Caco-2 (cell line): ENCODE measurements around the gene RPL10. TPM values are rescaled to one million over a fixed set of nuclear protein-coding genes. Genes with fewer than 3 reads are reported as not detected.

ENCODE experiments used
- BruUV-seq: library from RNA; stranded (reverse); fragments of 400-500 nt; replicated peaks from 2 replicates; lab custom pipeline; 2021; lab: Mats Ljungman, UMichigan
- CTCF ChIA-PET: fragments of 300-600 bp; sonication (Branson Sonifier 250); formaldehyde crosslinking; loops from one replicate; lab custom pipeline; 2022; ENCODE audit warnings: antibody characterized with exemption; lab: Charles Lee
- POLR2A ChIA-PET: fragments of 300-600 bp; sonication (Branson Sonifier 250); formaldehyde crosslinking; loops from one replicate; lab custom pipeline; 2022; ENCODE audit warnings: antibody characterized with exemption; lab: Charles Lee
- DNase-seq, 2 experiments: peaks; one replicate each; pipeline versions ENCODE4 v3.0.0 to v3.0.0-alpha.2; 2020 to 2022
- H3K27me3 ChIP-seq: replicated peaks from 2 replicates; pipeline ENCODE4 v1.6.0; 2011; ENCODE audit warnings: low read length; ENCODE audit not compliant: control insufficient read depth, insufficient read depth
- H3K36me3 ChIP-seq: 2 replicates; pipeline ENCODE4 v1.5.1; 2011; ENCODE audit warnings: low read length; ENCODE audit not compliant: control insufficient read depth, insufficient read depth
- H3K4me1 ChIP-seq: fragments of 250-450 bp; sonication (Bioruptor Pico); 2 replicates; pipeline ENCODE4 v1.5.1; 2020; ENCODE audit warnings: mild to moderate bottlenecking
- H3K4me3 ChIP-seq: 2 replicates; pipeline ENCODE4 v1.5.1; 2011; ENCODE audit warnings: low read depth, mild to moderate bottlenecking, control low read depth, low read length
- H3K9me3 ChIP-seq: fragments of 250-450 bp; sonication (Bioruptor Pico); 2 replicates; pipeline ENCODE4 v1.5.1; 2020; ENCODE audit warnings: mild to moderate bottlenecking, moderate library complexity
- H3K27ac Mint-ChIP-seq: one replicate; pipeline ENCODE4 v1.8.0; 2022; ENCODE audit warnings: mixed read lengths; ENCODE audit not compliant: unreplicated experiment
- H3K27me3 Mint-ChIP-seq: one replicate; pipeline ENCODE4 v1.8.0; 2022; ENCODE audit warnings: mixed read lengths; ENCODE audit not compliant: insufficient read depth, unreplicated experiment
- H3K36me3 Mint-ChIP-seq: one replicate; pipeline ENCODE4 v1.8.0; 2022; ENCODE audit warnings: mild to moderate bottlenecking, mixed read lengths; ENCODE audit not compliant: insufficient read depth, unreplicated experiment
- H3K4me1 Mint-ChIP-seq: one replicate; pipeline ENCODE4 v1.8.0; 2022; ENCODE audit warnings: low read depth, mixed read lengths; ENCODE audit not compliant: unreplicated experiment
- H3K4me3 Mint-ChIP-seq: one replicate; pipeline ENCODE4 v1.8.0; 2022; ENCODE audit warnings: mild to moderate bottlenecking, moderate library complexity, mixed read lengths; ENCODE audit not compliant: unreplicated experiment
- H3K9me3 Mint-ChIP-seq: one replicate; pipeline ENCODE4 v1.8.0; 2022; ENCODE audit warnings: mixed read lengths; ENCODE audit not compliant: unreplicated experiment
- CTCF ChIP-seq, 2 experiments: fragments of 200-600 bp in 1 of 2; IDR thresholded peaks; 1 replicate in 1 of 2; 2 replicates in 1 of 2; pipeline versions ENCODE4 v1.5.1 to v1.8.0; 2011 to 2022; ENCODE audit warnings: antibody characterized with exemption in 1 of 2, control low read depth in 1 of 2, inconsistent platforms in 1 of 2, low read depth in 1 of 2, low read length in 1 of 2, mild to moderate bottlenecking in 1 of 2, moderate library complexity in 1 of 2; ENCODE audit not compliant: insufficient read depth in 1 of 2, severe bottlenecking in 1 of 2, unreplicated experiment in 1 of 2
- intact Hi-C: fragments of 100-400 bp; cut with micrococcal nuclease; formaldehyde crosslinking; loops from one replicate; pipeline ENCODE4 v1.10.0; 2022; ENCODE audit not compliant: unreplicated experiment
- total RNA-seq: library from RNA; stranded (reverse); gene quantifications from 2 replicates; pipeline ENCODE4 v1.2.3, GENCODE V29; 2022

The RPL10 gene
- total RNA-seq, 1 experiment from 2014 or later, result 2,081 TPM

- H3K4me3 ChIP-seq, result no peak overlapping the region
- Mint-ChIP-seq H3K4me3 (no peak overlapping the region), H3K4me1 (no peaks in the 10 kb centered on the region), H3K27me3 (no peaks in the 10 kb centered on the region), H3K9me3 (no peaks in the 10 kb centered on the region), H3K27ac (no peak overlapping the region), H3K36me3 (peaks cover 79% of the 10 kb centered on the region)
- no TSS peak for BruUV-seq
- H3K9me3 ChIP-seq, result no peaks in the 10 kb centered on the region
- H3K4me1 ChIP-seq, result no peaks in the 10 kb centered on the region
- ChIA-PET CTCF (no interaction called here), POLR2A (no interaction called here)
- no peak for TF ChIP-seq CTCF (IDR thresholded peaks at IDR 0.05; ENCODE audit: insufficient read depth in 1 of 2, low read depth in 1 of 2, low read length in 1 of 2, severe bottlenecking in 1 of 2, unreplicated experiment in 1 of 2)
- no peak for DNase-seq
- H3K36me3 ChIP-seq, result peaks cover 2% of the 10 kb centered on the region
- H3K27me3 ChIP-seq, result no peaks in the 10 kb centered on the region
- intact Hi-C loops, result no loop called here
Observed at GRCh38 chrX:154351183-154352011, 46.8 kb upstream of the RPL10 start.

GRCh38 chrX:154352012-154352401, 46.2 kb upstream of the RPL10 start:
- Histone ChIP-seq H3K4me3 (no peak overlapping the region), H3K36me3 (peaks cover 2% of the 10 kb centered on the region), H3K27me3 (no peaks in the 10 kb centered on the region), H3K4me1 (no peaks in the 10 kb centered on the region), H3K9me3 (no peaks in the 10 kb centered on the region)
- no peak for TF ChIP-seq CTCF (IDR thresholded peaks at IDR 0.05; ENCODE audit: insufficient read depth in 1 of 2, low read depth in 1 of 2, low read length in 1 of 2, severe bottlenecking in 1 of 2, unreplicated experiment in 1 of 2)
- ChIA-PET CTCF (no interaction called here), POLR2A (no interaction called here)
- Mint-ChIP-seq H3K27me3 (no peaks in the 10 kb centered on the region), H3K4me3 (no peak overlapping the region), H3K27ac (no peak overlapping the region), H3K36me3 (peaks cover 84% of the 10 kb centered on the region), H3K9me3 (no peaks in the 10 kb centered on the region), H3K4me1 (no peaks in the 10 kb centered on the region)
- intact Hi-C loops, result no loop called here
- DNase-seq, result no peak
- BruUV-seq, result no TSS peak

GRCh38 chrX:154352466-154352865, 45.7 kb upstream of the RPL10 start:
- H3K27me3 ChIP-seq, result no peaks in the 10 kb centered on the region
- Mint-ChIP-seq H3K9me3 (no peaks in the 10 kb centered on the region), H3K36me3 (peaks cover 84% of the 10 kb centered on the region), H3K27me3 (no peaks in the 10 kb centered on the region), H3K27ac (no peak overlapping the region), H3K4me3 (no peak overlapping the region), H3K4me1 (no peaks in the 10 kb centered on the region)
- DNase-seq, result no peak
- TSS peak; percentile 40 for BruUV-seq
- intact Hi-C loops, result no loop called here
- no peaks in the 10 kb centered on the region for H3K4me1 ChIP-seq
- H3K36me3 ChIP-seq, result peaks cover 2% of the 10 kb centered on the region
- H3K4me3 ChIP-seq, result no peak overlapping the region
- H3K9me3 ChIP-seq, result no peaks in the 10 kb centered on the region
- TF ChIP-seq CTCF (IDR thresholded peaks at IDR 0.05; ENCODE audit: insufficient read depth in 1 of 2, low read depth in 1 of 2, low read length in 1 of 2, severe bottlenecking in 1 of 2, unreplicated experiment in 1 of 2), result no peak
- CTCF ChIA-PET, result no interaction called here
- POLR2A ChIA-PET, result no interaction called here
